K562 (cell line): ENCODE data around the gene MAML3. TPM values are rescaled to one million over a fixed set of nuclear protein-coding genes. Genes with fewer than 3 reads are reported as not detected.

Source experiments
- ATAC-seq: fragments of 200-7000 bp; cut with Tn5 transposase; 3 replicates; pipeline ENCODE4 v1.9.1; 2020; ENCODE audit warnings: moderate library complexity
- BruUV-seq: library from RNA; stranded (reverse); fragments of 400-500 nt; replicated peaks from 2 replicates; lab custom pipeline; 2021; lab: Mats Ljungman, UMichigan
- CTCF ChIA-PET: fragments of 300-600 bp; formaldehyde crosslinking; extraction: SDS; loops from one replicate; lab custom pipeline; 2021; ENCODE audit warnings: low intra/inter-chr PET ratio; lab: Yijun Ruan, JAX
- POLR2A ChIA-PET: fragments of 300-600, 350-650 bp; sonication (Branson Sonifier 250); formaldehyde crosslinking; extraction: SDS; loops from one replicate; lab custom pipeline; 2021; ENCODE audit warnings: antibody characterized with exemption, inconsistent platforms; lab: Yijun Ruan, JAX
- DNase-seq, 4 experiments: peaks; one replicate each; pipeline versions ENCODE4 v3.0.0 to v3.0.0-alpha.2; 2011 to 2018; ENCODE audit warnings: low spot score in 3 of 4, mixed read lengths in 3 of 4; ENCODE audit errors: extremely low read depth in 1 of 4
- FAIRE-seq: peaks from 2 replicates; lab custom pipeline; 2011; peaks lifted over from hg19 to GRCh38; lab: Jason Lieb, UNC
- H2AFZ ChIP-seq: 2 replicates; pipeline ENCODE4 v1.6.0; 2011; ENCODE audit warnings: low read depth, low read length, control low read depth, inconsistent platforms
- H3K27ac ChIP-seq: fragments of 200-600 bp; 3 replicates; pipeline ENCODE4 v1.8.0; 2011; ENCODE audit warnings: low read depth, mild to moderate bottlenecking, control low read depth, inconsistent platforms, low read length, moderate library complexity, mixed read lengths; ENCODE audit errors: extremely low read depth
- H3K27me3 ChIP-seq, 2 experiments: fragments of 300-600 bp in 1 of 2; 2 replicates in 1 of 2; 3 replicates in 1 of 2; pipeline versions ENCODE4 v1.6.0 to v1.8.0; 2011; ENCODE audit warnings: inconsistent platforms in 2 of 2, low read length in 2 of 2, mild to moderate bottlenecking in 1 of 2, mixed read lengths in 1 of 2, moderate library complexity in 1 of 2; ENCODE audit not compliant: control insufficient read depth in 2 of 2, insufficient read depth in 2 of 2
- H3K36me3 ChIP-seq: fragments of 300-600 bp; 3 replicates; pipeline ENCODE4 v1.8.0; 2011; ENCODE audit warnings: mild to moderate bottlenecking, low read length, inconsistent platforms; ENCODE audit not compliant: control insufficient read depth, insufficient read depth
- H3K4me1 ChIP-seq, 2 experiments: fragments of 200-600 bp in 1 of 2; replicated peaks in 1 of 2; 2 replicates in 1 of 2; 3 replicates in 1 of 2; pipeline versions ENCODE4 v1.5.1 to v1.8.0; 2011; ENCODE audit warnings: inconsistent platforms in 2 of 2, low read length in 2 of 2, mild to moderate bottlenecking in 1 of 2, mixed read lengths in 1 of 2, moderate library complexity in 1 of 2; ENCODE audit not compliant: control insufficient read depth in 2 of 2, insufficient read depth in 2 of 2
- H3K4me2 ChIP-seq: 2 replicates; pipeline ENCODE4 v1.6.1; 2011; ENCODE audit warnings: low read length, control low read depth, inconsistent platforms, mixed read lengths; ENCODE audit not compliant: insufficient read depth
- H3K4me3 ChIP-seq: fragments of 200-600 bp; sonication (generic), shearing (Covaris generic); 2 replicates; pipeline ENCODE4 v1.5.1; 2016; ENCODE audit warnings: control low read depth, inconsistent platforms
- H3K79me2 ChIP-seq: fragments of 200-600 bp; 3 replicates; pipeline ENCODE4 v1.8.0; 2011; ENCODE audit warnings: low read length, inconsistent platforms; ENCODE audit not compliant: control insufficient read depth, insufficient read depth
- H3K9ac ChIP-seq, 2 experiments: 2 replicates each; pipeline versions ENCODE4 v1.6.0 to v1.6.1; 2011; ENCODE audit warnings: low read depth in 2 of 2, low read length in 2 of 2, control low read depth in 1 of 2, inconsistent platforms in 1 of 2, mild to moderate bottlenecking in 1 of 2, mixed read lengths in 1 of 2; ENCODE audit not compliant: insufficient read depth in 1 of 2
- H3K9me1 ChIP-seq: one replicate; pipeline ENCODE4 v1.6.0; 2011; ENCODE audit warnings: inconsistent platforms, mild to moderate bottlenecking, low read length, moderate library complexity; ENCODE audit not compliant: control insufficient read depth, insufficient read depth
- H3K9me3 ChIP-seq: replicated peaks from 2 replicates; pipeline ENCODE4 v1.5.1; 2011; ENCODE audit warnings: low read depth, low read length, inconsistent platforms; ENCODE audit not compliant: control insufficient read depth, insufficient read depth
- H4K20me1 ChIP-seq: replicated peaks from 2 replicates; pipeline ENCODE4 v1.6.1; 2011; ENCODE audit warnings: low read length, inconsistent platforms, mixed read lengths; ENCODE audit not compliant: control insufficient read depth, insufficient read depth
- ARNT ChIP-seq, 2 experiments: fragments of 450-650 bp; IDR thresholded peaks; 2 replicates each; pipeline ENCODE4 v1.6.1; 2016; ENCODE audit warnings: mild to moderate bottlenecking in 1 of 2
- DDX20 ChIP-seq: fragments of 450-650 bp; IDR thresholded peaks from 2 replicates; pipeline ENCODE4 v1.6.1; 2016; ENCODE audit warnings: missing genetic modification characterization, low read depth, mild to moderate bottlenecking, missing compliant biosample characterization, moderate library complexity
- DPF2 ChIP-seq: fragments of 450-650 bp; IDR thresholded peaks from 2 replicates; pipeline ENCODE4 v1.6.1; 2016
- FOXM1 ChIP-seq, 2 experiments: fragments of 450-650 bp in 1 of 2; sonication (generic) in 1 of 2; formaldehyde crosslinking in 1 of 2; IDR thresholded peaks; 2 replicates each; pipeline versions ENCODE4 v1.6.1 to v1.9.0; 2017 to 2022; ENCODE audit warnings: low read depth in 2 of 2, mild to moderate bottlenecking in 2 of 2, missing genetic modification reagents in 1 of 2, moderate library complexity in 1 of 2
- GTF2B ChIP-seq: IDR thresholded peaks from 2 replicates; pipeline ENCODE4 v1.6.1; 2011; ENCODE audit not compliant: insufficient read length; ENCODE audit errors: extremely low read depth
- GTF2F1 ChIP-seq: IDR thresholded peaks from 2 replicates; pipeline ENCODE4 v1.6.1; 2011; ENCODE audit warnings: low read depth, low read length, improper control_type of control experiment
- NFIX ChIP-seq: fragments of 250-450 bp; sonication (Bioruptor Pico); IDR thresholded peaks from 2 replicates; pipeline ENCODE4 v1.4.0; 2020; ENCODE audit warnings: low read depth, mild to moderate bottlenecking, moderate library complexity
- PHB ChIP-seq: fragments of 250-450 bp; sonication (Bioruptor Pico); IDR thresholded peaks from 2 replicates; pipeline ENCODE4 v1.5.0; 2021
- SAFB2 ChIP-seq: fragments of 200-400 bp; formaldehyde crosslinking; IDR thresholded peaks from 2 replicates; pipeline ENCODE4 v1.6.1; 2018; ENCODE audit warnings: borderline replicate concordance, low read length, low read depth, moderate library complexity; ENCODE audit not compliant: severe bottlenecking
- SIN3B ChIP-seq: fragments of 450-650 bp; IDR thresholded peaks from 2 replicates; pipeline ENCODE4 v1.6.1; 2017; ENCODE audit warnings: low read depth, mild to moderate bottlenecking, moderate library complexity
- XRCC4 ChIP-seq: IDR thresholded peaks from one replicate; pipeline ENCODE4 v1.6.1; 2011; ENCODE audit not compliant: insufficient read depth, insufficient read length; ENCODE audit errors: extremely low read depth
- ZBTB34 ChIP-seq: fragments of 250-450 bp; sonication (Bioruptor Pico); IDR thresholded peaks from 2 replicates; pipeline ENCODE4 v1.8.0; 2021; ENCODE audit warnings: mild to moderate bottlenecking, moderate library complexity
- in situ Hi-C: fragments of 300-500 bp; cut with MboI; formaldehyde crosslinking; loops from 4 replicates; pipeline ENCODE4 v1.15.0; 2018; ENCODE audit warnings: inconsistent platforms, mixed read lengths
- intact Hi-C: fragments of 100-400 bp; cut with micrococcal nuclease; formaldehyde crosslinking; loops from 2 replicates; pipeline ENCODE4 v1.14.2; 2022
- polyA plus RNA-seq, 8 experiments: library from polyadenylated mRNA; depleted of rRNA in 4 of 8; stranded (reverse) in 5 of 8; unstranded in 3 of 8; fragments of >200 nt; fragmentation: Nextera tagmentation in 2 of 8; fragmentation: Illumina TruSeq in 1 of 8; extraction: Ambion mirVana in 2 of 8; extraction: Trizol in 1 of 8; gene quantifications; 2 replicates each; pipeline versions ENCODE4 v1.2.1 to v1.2.3, GENCODE V29; 2011 to 2014; ENCODE audit warnings: inconsistent platforms in 1 of 8, missing spikeins in 1 of 8
- total RNA-seq, 7 experiments: library from RNA; depleted of rRNA in 6 of 7; stranded (reverse); fragments of >200 nt in 6 of 7; fragmentation: Illumina TruSeq in 2 of 7; extraction: Trizol in 2 of 7; gene quantifications; 2 replicates each; pipeline versions ENCODE4 v1.2.1 to v1.2.3, GENCODE V29; 2011 to 2021; ENCODE audit warnings: low replicate concordance in 1 of 7

Gene MAML3
- total and polyA plus RNA-seq, 9 of the 15 experiments (the other 6 are each of a cell fraction or from before 2014, with no cell fraction given): 0.01 to 0.55 (median 0.25) TPM

DNA sequence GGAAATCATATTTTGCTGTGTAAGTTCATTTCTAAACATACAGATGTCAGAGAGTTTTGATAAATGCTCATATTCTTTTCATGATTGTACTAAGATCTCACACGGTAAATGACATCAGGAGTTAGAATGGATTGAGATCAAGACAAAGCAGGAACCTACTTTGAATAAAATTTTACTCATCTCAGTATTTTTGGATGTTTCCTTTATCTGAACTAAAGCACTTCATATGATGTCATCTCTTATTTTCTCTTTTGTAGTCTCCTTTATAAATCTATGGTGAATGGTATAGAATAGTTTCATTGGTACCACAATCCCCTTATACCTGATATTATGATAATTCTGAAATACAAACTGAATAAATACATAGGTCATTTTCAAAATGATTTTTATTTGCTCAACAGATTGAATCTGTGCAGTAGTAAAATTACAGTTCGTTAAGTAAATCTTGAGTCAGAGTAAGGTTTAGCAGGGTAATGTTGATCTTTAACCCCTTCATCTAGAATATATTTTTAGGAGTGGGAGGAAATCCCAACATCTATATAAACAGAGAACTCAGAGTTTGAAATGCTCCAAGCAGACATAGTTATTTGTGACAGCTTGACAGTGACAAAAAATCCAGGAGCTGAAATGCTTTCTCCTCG is 308.4 kb downstream of the MAML3 start (continued):
- no peak for TF ChIP-seq NFIX (CRISPR knock-in tag)
- TF ChIP-seq, all 486 proteins: peak for 0

DNA sequence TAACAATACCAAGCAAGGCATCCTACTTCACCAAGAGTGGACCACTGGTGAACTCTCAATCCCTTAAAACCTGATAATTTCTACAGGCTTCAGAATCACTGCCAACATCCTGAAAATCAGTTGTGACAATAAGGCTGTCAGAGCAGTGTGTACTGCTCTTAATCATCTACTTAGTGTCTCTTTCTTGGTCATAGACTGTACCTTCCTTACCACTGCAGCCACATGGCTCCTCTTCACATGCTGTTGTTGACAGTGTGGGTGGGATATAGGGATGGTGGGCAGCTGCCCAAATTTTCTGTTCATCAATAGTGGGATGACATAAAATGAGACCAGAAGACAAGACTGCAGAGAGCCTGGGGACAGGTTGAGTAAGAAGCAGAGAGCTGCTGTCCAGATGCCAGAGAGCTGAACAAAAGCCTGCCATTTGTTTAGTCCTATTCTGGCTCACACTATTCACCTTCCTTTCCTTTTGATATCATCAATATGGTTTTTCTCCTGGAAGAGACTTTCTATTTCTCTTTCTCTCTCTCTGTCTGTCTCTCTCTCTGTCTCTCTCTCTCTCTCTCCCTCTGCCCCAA is 309.4 kb downstream of the MAML3 start:
- DNase-seq: no peak
- H3K4me2 ChIP-seq: no peak overlapping the region
- peaks cover 0 to 4% of the 10 kb centered on the region in 2 experiments; a peak in 2 of 5 replicates for H3K4me1 ChIP-seq
- no peaks in the 10 kb centered on the region for H3K9me3 ChIP-seq
- CTCF ChIA-PET: no interaction called here
- TF ChIP-seq ARNT (IDR thresholded peaks at IDR 0.05) (no peak), DDX20 (tag) (no peak), GTF2F1 (no peak), XRCC4 (no peak), SAFB2 (no peak), ZBTB34 (CRISPR knock-in tag) (no peak), GTF2B (no peak), DPF2 (no peak), PHB (CRISPR knock-in tag) (no peak), SIN3B (no peak), FOXM1 (IDR thresholded peaks at IDR 0.05; ENCODE audit: low read depth) (no peak), FOXM1 (CRISPR knock-in tag; IDR thresholded peaks at IDR 0.05; ENCODE audit: low read depth) (no peak)
- ATAC-seq: no peak
- POLR2A ChIA-PET: no interaction called here
- no peak overlapping the region for H3K27ac ChIP-seq
- in situ Hi-C loops: no loop called here
- no peak overlapping the region for H3K4me3 ChIP-seq
- no peaks in the 10 kb centered on the region for H3K9me1 ChIP-seq
- H2AFZ ChIP-seq: no peak overlapping the region
- H3K27me3 ChIP-seq: peaks cover 2 to 5% of the 10 kb centered on the region in 2 experiments; a peak in 2 of 5 replicates
- H4K20me1 ChIP-seq: peaks cover 7% of the 10 kb centered on the region; the same call in 1 of the 2 replicates
- intact Hi-C loops: no loop called here
- no peaks in the 10 kb centered on the region for H3K36me3 ChIP-seq
- H3K9ac ChIP-seq: no peak overlapping the region
- H3K79me2 ChIP-seq: no peaks in the 10 kb centered on the region
- no peak for FAIRE-seq
- no TSS peak for BruUV-seq
